Body of pancreas (tissue), 4 donors: ENCODE data around the gene MALT1.

Source experiments
- POLR2A ChIP-seq, 3 donors: fragments of 450-650 bp; IDR thresholded peaks; one replicate each; pipeline ENCODE4 v1.6.1; 2016; ENCODE audit warnings: antibody characterized with exemption in 3 of 3, mild to moderate bottlenecking in 2 of 3
- TF ChIP-seq, protein P1 (sequence below), 7 experiments: fragments of 450-650 bp in 4 of 7; fragments of 200-600 bp in 3 of 7; sonication (generic) in 3 of 7; IDR thresholded peaks; one replicate each; pipeline ENCODE4 v1.5.1; 2016 to 2019; ENCODE audit warnings: antibody characterized with exemption in 7 of 7

DNA sequence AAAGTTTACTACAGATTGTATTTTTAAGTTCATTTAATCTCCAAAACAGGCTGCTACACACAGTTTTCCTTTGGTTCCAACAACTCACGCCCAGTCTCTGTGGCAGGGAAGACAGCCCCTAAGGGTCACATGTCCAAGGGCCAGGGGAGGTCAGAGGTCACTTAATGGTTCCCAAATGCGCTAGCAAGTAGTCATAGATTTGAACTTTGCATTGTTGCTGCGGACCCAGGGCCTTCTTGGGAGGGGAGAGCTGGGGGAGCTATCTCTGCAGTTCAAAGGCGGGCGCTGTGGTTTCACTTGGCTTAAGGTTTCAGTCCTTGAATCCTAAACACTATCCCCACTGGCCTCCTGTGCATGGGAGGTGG lies 118.6 kb downstream of the MALT1 start:
- TF ChIP-seq, protein P1, sequence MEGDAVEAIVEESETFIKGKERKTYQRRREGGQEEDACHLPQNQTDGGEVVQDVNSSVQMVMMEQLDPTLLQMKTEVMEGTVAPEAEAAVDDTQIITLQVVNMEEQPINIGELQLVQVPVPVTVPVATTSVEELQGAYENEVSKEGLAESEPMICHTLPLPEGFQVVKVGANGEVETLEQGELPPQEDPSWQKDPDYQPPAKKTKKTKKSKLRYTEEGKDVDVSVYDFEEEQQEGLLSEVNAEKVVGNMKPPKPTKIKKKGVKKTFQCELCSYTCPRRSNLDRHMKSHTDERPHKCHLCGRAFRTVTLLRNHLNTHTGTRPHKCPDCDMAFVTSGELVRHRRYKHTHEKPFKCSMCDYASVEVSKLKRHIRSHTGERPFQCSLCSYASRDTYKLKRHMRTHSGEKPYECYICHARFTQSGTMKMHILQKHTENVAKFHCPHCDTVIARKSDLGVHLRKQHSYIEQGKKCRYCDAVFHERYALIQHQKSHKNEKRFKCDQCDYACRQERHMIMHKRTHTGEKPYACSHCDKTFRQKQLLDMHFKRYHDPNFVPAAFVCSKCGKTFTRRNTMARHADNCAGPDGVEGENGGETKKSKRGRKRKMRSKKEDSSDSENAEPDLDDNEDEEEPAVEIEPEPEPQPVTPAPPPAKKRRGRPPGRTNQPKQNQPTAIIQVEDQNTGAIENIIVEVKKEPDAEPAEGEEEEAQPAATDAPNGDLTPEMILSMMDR (IDR thresholded peaks at IDR 0.05), result no peak
- TF ChIP-seq POLR2A (IDR thresholded peaks at IDR 0.05), result no peak
